GM18526 (cell line): ENCODE measurements around the gene WDR7.

Source experiments
- POLR2A ChIP-seq: IDR thresholded peaks from 3 replicates; pipeline ENCODE4 v1.6.1; 2011; ENCODE audit not compliant: insufficient read length; ENCODE audit errors: extremely low read depth

WDR7 gene

DNA sequence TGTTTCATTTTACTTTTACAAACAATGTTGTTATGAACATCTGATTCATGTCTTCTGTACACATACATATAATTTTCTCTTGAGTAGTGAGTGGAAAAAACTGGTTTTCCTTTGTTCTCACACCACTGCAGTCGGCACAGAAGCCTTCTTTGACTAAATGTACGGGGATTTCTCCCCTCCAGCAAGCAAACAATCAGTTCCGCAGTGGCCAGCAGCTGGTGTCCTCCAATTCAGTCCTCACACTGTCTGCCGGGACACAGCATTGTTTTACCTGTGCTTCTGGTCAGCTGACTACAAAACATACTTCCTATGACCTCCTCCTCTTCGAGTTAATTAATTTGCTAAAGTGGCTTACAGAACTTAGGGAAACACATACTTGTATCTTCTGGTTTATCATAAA lies 202.8 kb downstream of the WDR7 start:
- no peak for TF ChIP-seq POLR2A

GRCh38 chr18:56861244-56861643 lies 210.1 kb downstream of the WDR7 start:
- no peak for TF ChIP-seq POLR2A

DNA sequence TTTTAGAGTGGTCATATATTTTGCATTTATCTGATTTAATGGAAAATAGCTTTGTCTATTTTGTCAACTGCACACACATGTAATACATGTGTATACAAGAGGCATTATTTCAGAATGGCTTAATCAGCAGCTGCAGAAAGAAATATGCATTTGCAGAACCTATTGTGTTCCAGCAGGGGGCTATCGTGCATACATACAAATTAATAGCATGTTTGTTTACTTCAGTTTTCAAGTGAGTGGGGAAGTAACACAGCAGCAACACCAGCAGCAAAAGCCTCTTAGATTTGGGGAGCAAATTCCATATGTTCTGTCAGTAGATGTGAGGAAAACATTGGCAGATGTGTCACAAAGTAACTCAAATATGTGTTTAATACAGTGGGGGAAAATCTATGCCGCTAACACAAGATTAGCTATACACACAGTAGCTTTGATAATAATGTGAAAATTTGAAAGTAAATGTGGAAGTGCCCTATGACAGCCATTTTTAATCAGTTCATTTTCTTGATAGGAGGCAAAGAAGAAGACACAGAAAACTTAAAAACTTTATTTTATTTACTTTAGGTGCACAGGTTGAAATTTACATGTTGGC lies 218.1 kb downstream of the WDR7 start:
- no peak for TF ChIP-seq POLR2A

- no peak for TF ChIP-seq POLR2A
These were observed 219.8 kb downstream of the WDR7 start for GRCh38 chr18:56870982-56871381.

DNA sequence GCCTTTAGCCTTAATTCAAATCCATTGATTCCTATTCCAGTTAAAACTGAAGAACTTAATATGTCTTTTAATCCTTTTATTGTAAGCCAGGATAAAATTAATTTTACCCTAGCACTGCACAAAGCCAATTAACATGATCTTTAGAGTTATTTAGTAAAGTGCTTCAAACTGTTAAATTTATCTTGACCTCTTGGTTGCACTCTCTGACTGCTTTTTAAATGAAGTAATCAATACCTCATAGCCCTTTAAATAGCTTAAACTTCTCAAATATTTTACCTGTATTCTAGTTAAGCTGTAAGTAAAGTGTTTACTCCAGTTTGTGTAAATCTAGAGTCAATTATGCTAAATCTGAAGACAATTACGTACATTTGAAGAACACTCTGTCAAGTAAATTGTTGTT lies 221.0 kb downstream of the WDR7 start:
- TF ChIP-seq POLR2A = no peak

GRCh38 chr18:56873441-56874140 lies 222.4 kb downstream of the WDR7 start:
- TF ChIP-seq POLR2A = no peak

GRCh38 chr18:56878711-56879110 lies 227.6 kb downstream of the WDR7 start:
- TF ChIP-seq POLR2A = no peak

DNA sequence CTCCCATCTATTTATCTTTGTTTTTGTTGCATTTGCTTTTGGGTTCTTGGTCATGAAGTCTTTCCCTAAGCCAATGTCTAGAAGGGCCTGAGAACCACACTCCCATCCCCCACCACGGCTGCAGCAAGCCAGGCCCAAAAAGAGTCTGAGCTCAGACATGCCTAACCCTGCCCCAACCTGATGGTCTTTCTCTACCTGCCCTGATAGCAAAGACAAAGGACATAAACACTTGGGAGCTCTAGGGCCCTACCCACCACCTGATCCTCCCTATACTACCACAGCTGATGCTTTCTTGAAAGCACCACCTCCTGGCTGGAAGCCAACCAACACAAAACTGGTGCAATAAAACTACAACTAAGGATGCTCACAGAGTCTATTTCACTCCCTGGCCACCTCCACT lies 233.4 kb downstream of the WDR7 start:
- no peak for TF ChIP-seq POLR2A

GRCh38 chr18:56888978-56889377 lies 237.8 kb downstream of the WDR7 start:
- TF ChIP-seq POLR2A = no peak

GRCh38 chr18:56889621-56890020 lies 238.5 kb downstream of the WDR7 start:
- no peak for TF ChIP-seq POLR2A

DNA sequence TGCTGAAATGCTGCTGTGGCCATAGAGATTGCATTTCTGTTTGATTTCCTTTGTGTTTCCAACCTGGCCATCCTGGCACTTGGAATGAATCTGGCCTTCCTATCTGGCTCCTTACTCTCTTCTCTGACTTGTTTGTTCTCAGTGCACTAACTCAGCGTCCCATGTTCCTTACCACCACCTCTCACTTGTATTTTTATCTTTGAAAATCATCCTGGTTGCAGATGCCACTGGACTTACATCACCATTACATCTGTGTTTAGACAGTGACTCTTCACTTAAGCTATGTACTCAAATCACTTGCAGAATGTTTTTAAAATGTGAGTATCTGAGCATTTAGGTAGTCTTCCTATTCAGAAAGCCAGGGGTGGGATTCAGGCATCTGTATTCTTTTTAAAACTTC lies 239.5 kb downstream of the WDR7 start:
- no peak for TF ChIP-seq POLR2A

- no peak for TF ChIP-seq POLR2A
These were observed 240.0 kb downstream of the WDR7 start for GRCh38 chr18:56891116-56891515.

- no peak for TF ChIP-seq POLR2A
These were observed 240.7 kb downstream of the WDR7 start for GRCh38 chr18:56891870-56892269.

- TF ChIP-seq POLR2A = no peak
These were observed 246.0 kb downstream of the WDR7 start for GRCh38 chr18:56897122-56897521.

DNA sequence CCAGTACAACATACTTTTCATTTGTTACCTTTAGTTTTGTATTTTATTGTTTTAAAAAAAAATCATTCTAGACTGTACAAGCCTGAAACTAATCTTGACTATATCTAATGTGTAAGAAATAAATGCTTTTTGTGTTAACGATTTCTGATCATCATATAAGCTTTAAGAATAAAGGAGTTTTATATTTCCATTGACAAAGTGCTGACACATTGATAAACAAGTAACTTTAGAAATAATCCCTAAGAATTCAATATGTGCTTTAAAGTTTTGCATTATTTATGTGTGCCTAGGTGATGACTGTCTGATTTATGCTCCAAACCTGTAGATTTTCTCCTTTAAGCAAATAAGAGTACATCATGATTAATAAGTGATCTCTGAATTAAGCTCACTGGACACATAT lies 248.5 kb downstream of the WDR7 start:
- no peak for TF ChIP-seq POLR2A

GRCh38 chr18:56900195-56901094 lies 249.3 kb downstream of the WDR7 start:
- no peak for TF ChIP-seq POLR2A
